ENCODE results near the gene AKR1C3.
"Not testable (repeated sequence)": the region's sequence is repeated elsewhere in the genome, so short reads cannot be mapped to it uniquely, and the experiment has no call there.

The AKR1C3 gene

GRCh38 chr10:5136468-5137087 is 42.4 kb downstream of the AKR1C3 start:
- no peak for DNase-seq (ENCODE audit: low read depth in 2 of 2)

- not testable (repeated sequence) for DNase-seq (ENCODE audit: low read depth in 2 of 2)
These were observed 43.5 kb downstream of the AKR1C3 start for GRCh38 chr10:5137699-5138098.

DNA sequence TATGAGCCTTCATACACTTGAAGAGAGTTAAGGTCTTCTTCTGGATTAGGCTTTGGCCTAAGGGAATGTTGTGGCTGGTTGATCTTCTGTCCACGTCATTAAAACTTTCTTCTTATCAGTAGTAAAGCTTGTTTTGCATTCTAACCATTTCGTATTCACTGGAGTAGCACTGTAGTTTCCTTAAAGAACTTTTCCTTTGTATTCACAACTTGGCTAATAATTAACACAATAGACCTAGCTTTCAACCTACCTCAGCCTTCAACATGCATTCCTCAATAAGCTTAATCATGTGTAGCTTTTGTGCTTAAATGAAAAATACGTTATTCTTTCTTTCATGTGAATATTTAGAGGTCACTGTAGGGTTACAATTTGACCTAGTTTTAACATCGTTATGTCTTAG is 48.0 kb downstream of the AKR1C3 start:
- DNase-seq (ENCODE audit: low read depth in 2 of 2), result no peak

- DNase-seq (ENCODE audit: low read depth in 2 of 2), result no peak
These were observed 48.9 kb downstream of the AKR1C3 start for GRCh38 chr10:5143137-5143536.

GRCh38 chr10:5146920-5147254 is 52.7 kb downstream of the AKR1C3 start:
- DNase-seq (ENCODE audit: low read depth in 2 of 2), result no peak

- DNase-seq (ENCODE audit: low read depth in 2 of 2), result no peak
These were observed 53.2 kb downstream of the AKR1C3 start for GRCh38 chr10:5147255-5147980.

- DNase-seq (ENCODE audit: low read depth in 2 of 2), result no peak
These were observed 53.9 kb downstream of the AKR1C3 start for GRCh38 chr10:5147981-5148677.

GRCh38 chr10:5148678-5149032 is 54.4 kb downstream of the AKR1C3 start:
- no peak for DNase-seq (ENCODE audit: low read depth in 2 of 2)

DNA sequence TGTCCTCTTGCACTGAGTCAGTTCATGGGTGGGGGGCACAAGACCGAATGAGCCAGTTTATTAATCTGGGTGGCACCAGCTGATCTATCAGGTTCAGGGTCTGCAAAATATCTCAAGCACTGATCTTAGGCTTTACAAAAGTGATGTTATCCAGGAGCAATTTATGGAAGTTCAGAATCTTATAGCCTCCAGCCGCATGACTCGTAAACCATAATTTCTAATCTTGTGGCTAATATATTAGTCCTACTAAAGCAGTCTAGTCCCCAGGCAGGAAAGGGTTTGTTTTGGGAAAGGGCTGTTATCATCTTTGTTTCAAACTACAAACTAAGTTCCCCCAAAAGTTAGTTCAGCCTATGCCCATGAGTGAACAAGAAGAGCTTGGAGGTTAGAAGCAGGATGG is 56.9 kb downstream of the AKR1C3 start:
- DNase-seq (ENCODE audit: low read depth in 2 of 2), result no peak

DNA sequence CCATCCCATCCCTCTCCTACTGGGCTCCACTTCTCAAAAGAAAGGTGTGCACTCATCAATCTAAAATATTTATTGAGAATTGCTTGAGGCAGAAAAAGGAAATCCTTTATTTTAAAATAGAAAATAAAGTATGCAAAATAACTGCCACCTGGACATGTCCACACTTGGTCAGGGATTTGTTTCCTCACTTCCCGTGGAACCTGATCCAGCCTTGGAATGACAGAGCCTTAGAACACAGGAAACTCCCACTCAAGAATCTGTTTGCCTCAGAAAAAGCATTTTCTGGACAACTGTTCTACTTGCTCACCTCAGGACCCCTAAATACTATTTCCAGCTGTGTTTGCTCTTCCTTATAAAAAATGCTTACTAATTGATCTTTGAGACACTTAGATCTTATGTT is 61.7 kb downstream of the AKR1C3 start:
- no peak for DNase-seq (ENCODE audit: low read depth in 2 of 2)
